Vagina (tissue), 2 donors: ENCODE results near the gene CXCR5. TPM values are rescaled to one million over a fixed set of nuclear protein-coding genes. Genes with fewer than 3 reads are reported as not detected.
A peak's percentile ranks its signal among the peaks of the same experiment; 100 is the strongest.

Experiments
- DNase-seq, 2 donors: peaks; one replicate each; pipeline ENCODE4 v3.0.0-alpha.2; 2017; ENCODE audit errors: extremely low spot score in 2 of 2
- H3K27ac ChIP-seq: fragments of 200-600 bp; sonication (generic); one replicate; pipeline ENCODE4 v1.5.1; 2019
- H3K27me3 ChIP-seq: fragments of 200-600 bp; sonication (generic); one replicate; pipeline ENCODE4 v1.5.1; 2019
- H3K36me3 ChIP-seq, 2 donors: fragments of 200-600 bp; sonication (generic); one replicate each; pipeline ENCODE4 v1.5.1; 2017 to 2019
- H3K4me1 ChIP-seq: fragments of 200-600 bp; sonication (generic); one replicate; pipeline ENCODE4 v1.5.1; 2019
- H3K4me3 ChIP-seq, 2 donors: fragments of 200-600 bp; sonication (generic); 1 replicate in 1 of 2; 2 replicates in 1 of 2; pipeline ENCODE4 v1.5.1; 2016 to 2019
- H3K9me3 ChIP-seq: fragments of 200-600 bp; sonication (generic); one replicate; pipeline ENCODE4 v1.5.1; 2019
- POLR2A ChIP-seq, 2 donors: fragments of 450-650 bp; IDR thresholded peaks; one replicate each; pipeline ENCODE4 v1.6.1; 2017; ENCODE audit warnings: antibody characterized with exemption in 2 of 2, mild to moderate bottlenecking in 2 of 2, moderate library complexity in 2 of 2
- POLR2AphosphoS5 ChIP-seq, 2 donors: sonication (generic); formaldehyde crosslinking; IDR thresholded peaks; one replicate each; pipeline ENCODE4 v1.9.0; 2017; ENCODE audit warnings: antibody characterized with exemption in 2 of 2, mild to moderate bottlenecking in 2 of 2, low read depth in 1 of 2; ENCODE audit not compliant: insufficient read depth in 1 of 2
- intact Hi-C: fragments of 100-400 bp; cut with DNase I; formaldehyde crosslinking; loops from one replicate; pipeline ENCODE4 v1.15.1; 2023
- total RNA-seq: library from RNA; depleted of rRNA; stranded (reverse); fragments of >200 nt; gene quantifications from one replicate; pipeline ENCODE4 v1.2.3, GENCODE V29; 2016
- TF ChIP-seq, protein P1 (sequence below), 3 experiments: fragments of 450-650 bp in 2 of 3; fragments of 200-600 bp in 1 of 3; sonication (generic) in 1 of 3; IDR thresholded peaks; one replicate each; pipeline ENCODE4 v1.5.1; 2017 to 2019; ENCODE audit warnings: antibody characterized with exemption in 3 of 3, mild to moderate bottlenecking in 2 of 3, moderate library complexity in 2 of 3

CXCR5 gene
- total RNA-seq, 1 donor from 2014 or later: not detected

DNA sequence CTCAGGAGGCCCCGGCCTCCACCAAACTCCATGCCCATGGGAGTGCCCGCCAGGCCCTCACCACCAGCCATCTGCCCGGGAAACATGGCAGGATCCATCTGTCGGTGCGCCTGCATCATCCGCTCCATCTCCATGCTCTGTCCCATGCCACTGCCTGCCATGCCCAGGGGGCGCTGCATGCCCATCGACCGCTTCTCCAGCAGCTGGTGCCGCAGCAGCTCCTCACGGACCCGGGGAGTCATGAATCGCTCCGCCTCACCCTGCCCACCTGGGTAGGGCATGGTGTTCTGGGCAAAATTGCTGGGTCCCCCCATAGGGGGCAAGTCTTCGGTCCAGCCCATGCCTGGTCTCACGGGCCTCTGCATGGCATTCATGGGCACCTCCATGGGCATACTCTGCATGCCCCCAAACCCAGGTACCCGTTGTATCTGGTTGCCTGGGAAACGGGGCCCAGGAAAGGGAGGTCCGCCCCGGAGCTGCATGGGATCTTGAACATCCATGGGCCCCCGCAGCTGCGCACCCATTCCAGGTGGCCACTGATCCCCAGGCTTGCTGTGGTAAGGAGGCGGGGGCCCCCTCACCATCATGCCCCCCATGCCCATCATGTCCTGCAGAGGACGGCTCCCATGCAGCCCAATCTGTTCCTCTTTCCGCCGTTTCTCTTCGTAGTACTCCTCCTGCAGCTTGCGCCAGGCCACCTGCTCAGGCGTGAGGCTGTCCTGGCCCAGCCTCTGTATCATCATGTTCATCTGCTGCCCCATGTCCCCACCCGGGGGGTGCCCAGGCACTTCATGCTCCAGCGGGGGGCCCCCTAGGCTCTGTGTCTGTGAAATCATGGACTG is 18.0 kb downstream of the CXCR5 start:
- intact Hi-C loops: no loop called here

GRCh38 chr11:118902336-118903203 is 18.9 kb downstream of the CXCR5 start:
- H3K36me3 ChIP-seq: peaks cover 0 to 90% of the 10 kb centered on the region in 2 donors
- H3K27me3 ChIP-seq: no peaks in the 10 kb centered on the region
- no peak overlapping the region for H3K4me3 ChIP-seq
- peaks cover 10% of the 10 kb centered on the region for H3K4me1 ChIP-seq
- H3K9me3 ChIP-seq: no peaks in the 10 kb centered on the region
- no peak overlapping the region for H3K27ac ChIP-seq
- TF ChIP-seq, protein P1, sequence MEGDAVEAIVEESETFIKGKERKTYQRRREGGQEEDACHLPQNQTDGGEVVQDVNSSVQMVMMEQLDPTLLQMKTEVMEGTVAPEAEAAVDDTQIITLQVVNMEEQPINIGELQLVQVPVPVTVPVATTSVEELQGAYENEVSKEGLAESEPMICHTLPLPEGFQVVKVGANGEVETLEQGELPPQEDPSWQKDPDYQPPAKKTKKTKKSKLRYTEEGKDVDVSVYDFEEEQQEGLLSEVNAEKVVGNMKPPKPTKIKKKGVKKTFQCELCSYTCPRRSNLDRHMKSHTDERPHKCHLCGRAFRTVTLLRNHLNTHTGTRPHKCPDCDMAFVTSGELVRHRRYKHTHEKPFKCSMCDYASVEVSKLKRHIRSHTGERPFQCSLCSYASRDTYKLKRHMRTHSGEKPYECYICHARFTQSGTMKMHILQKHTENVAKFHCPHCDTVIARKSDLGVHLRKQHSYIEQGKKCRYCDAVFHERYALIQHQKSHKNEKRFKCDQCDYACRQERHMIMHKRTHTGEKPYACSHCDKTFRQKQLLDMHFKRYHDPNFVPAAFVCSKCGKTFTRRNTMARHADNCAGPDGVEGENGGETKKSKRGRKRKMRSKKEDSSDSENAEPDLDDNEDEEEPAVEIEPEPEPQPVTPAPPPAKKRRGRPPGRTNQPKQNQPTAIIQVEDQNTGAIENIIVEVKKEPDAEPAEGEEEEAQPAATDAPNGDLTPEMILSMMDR (IDR thresholded peaks at IDR 0.05): no peak
- TF ChIP-seq POLR2A (IDR thresholded peaks at IDR 0.05): no peak
- TF ChIP-seq POLR2AphosphoS5 (IDR thresholded peaks at IDR 0.05; ENCODE audit: insufficient read depth in 1 of 2, low read depth in 1 of 2): no peak
- peak in 1 of 2 donors; percentile 76 for DNase-seq
- intact Hi-C loops: no loop called here

More for the DNA sequence above, 18.0 kb downstream of the CXCR5 start:
- H3K27ac ChIP-seq: no peak overlapping the region
- DNase-seq: peak in 1 of 2 donors; percentile 88
- no peak for TF ChIP-seq POLR2A (IDR thresholded peaks at IDR 0.05)
- TF ChIP-seq, protein P1 (IDR thresholded peaks at IDR 0.05): no peak
- TF ChIP-seq POLR2AphosphoS5 (IDR thresholded peaks at IDR 0.05; ENCODE audit: insufficient read depth in 1 of 2, low read depth in 1 of 2): peak in 1 of 2 donors; percentile 54
- no peak overlapping the region for H3K4me3 ChIP-seq
- H3K36me3 ChIP-seq: peaks cover 0 to 94% of the 10 kb centered on the region in 2 donors
- no peaks in the 10 kb centered on the region for H3K27me3 ChIP-seq
- peaks cover 1% of the 10 kb centered on the region for H3K4me1 ChIP-seq
- H3K9me3 ChIP-seq: no peaks in the 10 kb centered on the region

DNA sequence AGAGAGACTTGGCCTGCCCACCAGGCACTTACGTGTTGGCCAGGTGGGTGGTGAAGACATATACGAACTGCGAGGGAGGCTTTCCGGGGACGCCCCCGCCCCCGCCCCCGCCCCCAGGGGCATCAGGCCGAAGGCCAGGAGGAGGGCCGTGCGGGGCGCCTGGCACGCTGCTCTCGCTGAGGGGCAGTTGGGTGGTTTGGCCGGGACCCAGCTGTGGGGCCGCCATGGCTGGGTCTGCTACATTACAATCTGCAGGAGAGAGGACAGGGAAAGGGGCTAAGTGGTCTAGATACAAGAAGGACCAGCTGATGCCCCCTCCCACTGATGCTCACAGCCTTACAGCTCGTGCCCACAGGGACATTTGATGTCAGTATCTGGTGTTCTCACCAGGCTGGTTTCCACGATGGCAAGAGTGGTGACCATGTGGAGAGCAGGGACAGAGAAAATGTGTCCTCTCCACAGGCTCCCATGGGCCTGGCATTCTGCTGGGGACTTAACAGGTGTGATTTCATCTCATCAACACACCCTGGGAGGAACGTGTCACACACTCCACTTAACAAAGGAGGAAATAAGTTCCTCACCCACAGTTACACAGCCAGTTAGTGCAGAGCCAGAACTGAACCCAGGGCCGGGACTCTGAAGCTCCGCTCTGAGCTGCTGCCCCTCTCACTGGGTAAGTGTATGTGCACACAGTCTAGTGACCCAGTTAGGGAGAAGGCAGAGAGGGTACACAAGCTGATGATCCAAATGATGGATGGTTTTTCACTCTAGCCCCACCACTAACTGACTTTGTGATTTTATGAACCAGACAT is 19.7 kb downstream of the CXCR5 start:
- Histone ChIP-seq H3K4me3 (no peak overlapping the region), H3K4me1 (peaks cover 18% of the 10 kb centered on the region), H3K27ac (no peak overlapping the region), H3K9me3 (no peaks in the 10 kb centered on the region), H3K36me3 (peaks cover 0 to 88% of the 10 kb centered on the region in 2 donors), H3K27me3 (no peaks in the 10 kb centered on the region)
- intact Hi-C loops: no loop called here
- TF ChIP-seq, protein P1 (IDR thresholded peaks at IDR 0.05): no peak
- TF ChIP-seq POLR2AphosphoS5 (IDR thresholded peaks at IDR 0.05; ENCODE audit: insufficient read depth in 1 of 2, low read depth in 1 of 2) (no peak), POLR2A (IDR thresholded peaks at IDR 0.05) (no peak)
- no peak for DNase-seq

- Histone ChIP-seq H3K36me3 (peaks cover 0 to 49% of the 10 kb centered on the region in 2 donors), H3K27ac (peak overlapping the region; percentile 96), H3K4me3 (no peak overlapping the region), H3K27me3 (no peaks in the 10 kb centered on the region), H3K4me1 (peaks cover 57% of the 10 kb centered on the region), H3K9me3 (no peaks in the 10 kb centered on the region)
- no peak for TF ChIP-seq POLR2A (IDR thresholded peaks at IDR 0.05)
- TF ChIP-seq POLR2AphosphoS5 (IDR thresholded peaks at IDR 0.05; ENCODE audit: insufficient read depth in 1 of 2, low read depth in 1 of 2): peak; percentile 35 to 73
- TF ChIP-seq, protein P1 (IDR thresholded peaks at IDR 0.05): peak; percentile 88 to 97 (median 95)
- DNase-seq: no peak
- intact Hi-C loops: loop anchor here (2.0 kb wide), 2 partner anchors 21 to 49 kb away; partner anchors contain the start of gene UPK2
These were observed 23.7 kb downstream of the CXCR5 start for GRCh38 chr11:118907051-118908042.
